Stomach (tissue), 4 donors: ENCODE data around the gene STK17B.
"Not testable (repeated sequence)": the region's sequence is repeated elsewhere in the genome, so short reads cannot be mapped to it uniquely, and the experiment has no call there.

Experiments
- POLR2A ChIP-seq, 4 donors: fragments of 450-650 bp; IDR thresholded peaks; one replicate each; pipeline ENCODE4 v1.6.1; 2016; ENCODE audit warnings: antibody characterized with exemption in 4 of 4, control low read depth in 2 of 4, mild to moderate bottlenecking in 1 of 4, moderate library complexity in 1 of 4
- TF ChIP-seq, protein P1 (sequence below), 7 experiments: fragments of 450-650 bp in 4 of 7; fragments of 200-600 bp in 3 of 7; sonication (generic) in 3 of 7; IDR thresholded peaks; one replicate each; pipeline ENCODE4 v1.5.1; 2016 to 2019; ENCODE audit warnings: antibody characterized with exemption in 7 of 7, control low read depth in 2 of 7, mild to moderate bottlenecking in 1 of 7

GRCh38 chr2:196089448-196089847 is 81.9 kb downstream of the STK17B start:
- TF ChIP-seq, protein P1, sequence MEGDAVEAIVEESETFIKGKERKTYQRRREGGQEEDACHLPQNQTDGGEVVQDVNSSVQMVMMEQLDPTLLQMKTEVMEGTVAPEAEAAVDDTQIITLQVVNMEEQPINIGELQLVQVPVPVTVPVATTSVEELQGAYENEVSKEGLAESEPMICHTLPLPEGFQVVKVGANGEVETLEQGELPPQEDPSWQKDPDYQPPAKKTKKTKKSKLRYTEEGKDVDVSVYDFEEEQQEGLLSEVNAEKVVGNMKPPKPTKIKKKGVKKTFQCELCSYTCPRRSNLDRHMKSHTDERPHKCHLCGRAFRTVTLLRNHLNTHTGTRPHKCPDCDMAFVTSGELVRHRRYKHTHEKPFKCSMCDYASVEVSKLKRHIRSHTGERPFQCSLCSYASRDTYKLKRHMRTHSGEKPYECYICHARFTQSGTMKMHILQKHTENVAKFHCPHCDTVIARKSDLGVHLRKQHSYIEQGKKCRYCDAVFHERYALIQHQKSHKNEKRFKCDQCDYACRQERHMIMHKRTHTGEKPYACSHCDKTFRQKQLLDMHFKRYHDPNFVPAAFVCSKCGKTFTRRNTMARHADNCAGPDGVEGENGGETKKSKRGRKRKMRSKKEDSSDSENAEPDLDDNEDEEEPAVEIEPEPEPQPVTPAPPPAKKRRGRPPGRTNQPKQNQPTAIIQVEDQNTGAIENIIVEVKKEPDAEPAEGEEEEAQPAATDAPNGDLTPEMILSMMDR (IDR thresholded peaks at IDR 0.05), result not testable (repeated sequence)
- not testable (repeated sequence) for TF ChIP-seq POLR2A (IDR thresholded peaks at IDR 0.05)
